Endothelial cell (in vitro differentiated cells): ENCODE measurements around the gene TMEM167A. TPM values are rescaled to one million over a fixed set of nuclear protein-coding genes. Genes with fewer than 3 reads are reported as not detected.

Experiments used
- DNase-seq: peaks from one replicate; pipeline ENCODE4 v3.0.0; 2021; ENCODE audit warnings: low spot score
- H3K27ac Mint-ChIP-seq: one replicate; pipeline ENCODE4 v1.8.0; 2021; ENCODE audit warnings: mixed read lengths, inconsistent platforms; ENCODE audit not compliant: unreplicated experiment
- H3K27me3 Mint-ChIP-seq: one replicate; pipeline ENCODE4 v1.8.0; 2021; ENCODE audit warnings: mild to moderate bottlenecking, moderate library complexity, mixed read lengths, inconsistent platforms; ENCODE audit not compliant: unreplicated experiment
- H3K36me3 Mint-ChIP-seq: one replicate; pipeline ENCODE4 v1.8.0; 2021; ENCODE audit warnings: mild to moderate bottlenecking, low read depth, mixed read lengths, inconsistent platforms; ENCODE audit not compliant: unreplicated experiment
- H3K4me1 Mint-ChIP-seq: one replicate; pipeline ENCODE4 v1.8.0; 2021; ENCODE audit warnings: mild to moderate bottlenecking, mixed read lengths, inconsistent platforms; ENCODE audit not compliant: unreplicated experiment
- H3K4me3 Mint-ChIP-seq: one replicate; pipeline ENCODE4 v1.8.0; 2021; ENCODE audit warnings: mild to moderate bottlenecking, mixed read lengths, inconsistent platforms; ENCODE audit not compliant: unreplicated experiment
- H3K9me3 Mint-ChIP-seq: one replicate; pipeline ENCODE4 v1.8.0; 2021; ENCODE audit warnings: mixed read lengths, inconsistent platforms; ENCODE audit not compliant: unreplicated experiment
- CTCF ChIP-seq: fragments of 200-600 bp; sonication (generic); IDR thresholded peaks from one replicate; pipeline ENCODE4 v1.5.0; 2021; ENCODE audit warnings: antibody characterized with exemption; ENCODE audit not compliant: unreplicated experiment
- total RNA-seq: library from RNA; stranded (reverse); fragmentation: NEBNext Ultra II Directional; extraction: Animal tissue kit (Norgen Biotek cat#: 25700); gene quantifications from one replicate; pipeline ENCODE4 v1.2.1, GENCODE V29; 2021; ENCODE audit not compliant: unreplicated experiment

The TMEM167A gene
- total RNA-seq, 1 donor from 2014 or later = 106 TPM

DNA sequence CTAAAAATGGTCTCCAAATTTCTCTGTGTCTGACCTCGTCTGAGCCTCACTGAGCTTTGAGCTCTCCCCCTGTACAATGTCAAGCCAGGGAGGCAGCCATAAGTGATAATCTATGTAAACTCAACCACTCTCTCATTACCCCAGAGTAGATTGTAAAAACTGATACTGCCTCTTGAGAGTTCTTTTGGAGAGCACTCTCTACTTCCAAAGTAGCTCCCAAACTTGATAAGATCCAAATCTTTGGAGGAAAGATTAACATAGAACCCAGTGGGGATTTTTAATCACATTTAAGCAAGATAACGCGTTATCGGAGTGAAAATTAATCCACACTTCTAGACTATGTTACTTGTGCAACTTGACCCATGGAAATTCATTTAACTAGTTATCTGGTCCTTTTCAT lies 54.9 kb downstream of the TMEM167A start:
- H3K27ac Mint-ChIP-seq = no peak overlapping the region
- no peak for TF ChIP-seq CTCF
- no peak for DNase-seq
- no peak overlapping the region for H3K4me3 Mint-ChIP-seq
- H3K9me3 Mint-ChIP-seq = no peaks in the 10 kb centered on the region
- peaks cover 6% of the 10 kb centered on the region for H3K4me1 Mint-ChIP-seq
- no peaks in the 10 kb centered on the region for H3K36me3 Mint-ChIP-seq
- no peaks in the 10 kb centered on the region for H3K27me3 Mint-ChIP-seq

DNA sequence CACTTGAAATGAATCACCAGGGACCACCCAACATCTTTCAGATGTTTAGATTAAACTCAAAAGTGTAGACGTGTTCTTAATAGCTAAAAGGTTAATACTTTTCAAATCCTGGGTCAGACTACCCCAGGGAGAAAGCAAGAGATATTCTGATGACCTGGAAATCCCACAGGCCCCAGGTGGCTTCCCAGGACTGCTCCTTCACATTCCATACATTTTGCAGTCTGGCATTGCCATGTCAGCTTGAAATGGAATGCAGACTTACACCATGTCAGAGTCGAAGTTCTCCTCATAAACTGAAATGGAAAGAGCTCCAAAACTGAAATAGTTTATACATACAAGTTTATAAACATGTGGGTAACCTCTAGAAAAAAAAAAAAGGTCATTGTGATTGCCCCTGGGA lies 61.5 kb downstream of the TMEM167A start:
- DNase-seq = no peak
- TF ChIP-seq CTCF = no peak
- Mint-ChIP-seq H3K27ac (no peak overlapping the region), H3K27me3 (peaks cover 3% of the 10 kb centered on the region), H3K36me3 (no peaks in the 10 kb centered on the region), H3K4me1 (no peaks in the 10 kb centered on the region), H3K9me3 (no peaks in the 10 kb centered on the region), H3K4me3 (no peak overlapping the region)

- Mint-ChIP-seq H3K4me1 (no peaks in the 10 kb centered on the region), H3K9me3 (no peaks in the 10 kb centered on the region), H3K36me3 (no peaks in the 10 kb centered on the region), H3K4me3 (no peak overlapping the region), H3K27me3 (peaks cover 3% of the 10 kb centered on the region), H3K27ac (no peak overlapping the region)
- no peak for DNase-seq
- TF ChIP-seq CTCF = no peak
Observed at GRCh38 chr5:83011985-83012384, 65.2 kb downstream of the TMEM167A start.

- Mint-ChIP-seq H3K9me3 (no peaks in the 10 kb centered on the region), H3K4me3 (no peak overlapping the region), H3K4me1 (no peaks in the 10 kb centered on the region), H3K27me3 (no peaks in the 10 kb centered on the region), H3K27ac (no peak overlapping the region), H3K36me3 (no peaks in the 10 kb centered on the region)
- no peak for TF ChIP-seq CTCF
- no peak for DNase-seq
Observed at GRCh38 chr5:83009408-83009807, 67.8 kb downstream of the TMEM167A start.

- Mint-ChIP-seq H3K27ac (no peak overlapping the region), H3K4me1 (no peaks in the 10 kb centered on the region), H3K4me3 (no peak overlapping the region), H3K9me3 (no peaks in the 10 kb centered on the region), H3K36me3 (no peaks in the 10 kb centered on the region), H3K27me3 (no peaks in the 10 kb centered on the region)
- DNase-seq = no peak
- TF ChIP-seq CTCF = no peak
Observed at GRCh38 chr5:83007755-83008154, 69.4 kb downstream of the TMEM167A start.
